ENCODE data around the gene MED4. TPM values are rescaled to one million over a fixed set of nuclear protein-coding genes. Genes with fewer than 3 reads are reported as not detected.
A peak's percentile ranks its signal among the peaks of the same experiment; 100 is the strongest.

MED4 gene
- total RNA-seq (10 to 100 TPM in 4 of 5 donors, 1 to 10 TPM in 1; 7.0 to 68.3 (median 25.9) TPM), polyA plus RNA-seq (10 to 100 TPM; 39.7 to 66.9 (median 51.1) TPM)
- long read RNA-seq, donor 1, transcript MED4-201 (7 exons, 2,022 nt): major isoform, 10 of 34 reads
- long read RNA-seq, donor 1, partial matches to known transcripts: 22 of 34 reads
- long read RNA-seq, donor 1, other reads (novel, unspliced or antisense): 0 of 34 reads
- long read RNA-seq, donor 2, transcript MED4-201 (7 exons, 2,022 nt): major isoform, 28 of 42 reads
- long read RNA-seq, donor 2, partial matches to known transcripts: 10 of 42 reads
- long read RNA-seq, donor 2, other reads (novel, unspliced or antisense): 0 of 42 reads
- long read RNA-seq, donor 3, transcript MED4-201 (7 exons, 2,022 nt): major isoform, 14 of 33 reads
- long read RNA-seq, donor 3, partial matches to known transcripts: 17 of 33 reads
- long read RNA-seq, donor 3, other reads (novel, unspliced or antisense): 0 of 33 reads
- long read RNA-seq, donor 4, partial matches to known transcripts: 0 of 4 reads
- long read RNA-seq, donor 4, other reads (novel, unspliced or antisense): 0 of 4 reads
- long read RNA-seq, donor 5, transcript MED4-201 (7 exons, 2,022 nt): major isoform, 13 of 57 reads
- long read RNA-seq, donor 5, transcript MED4-202 (7 exons, 931 nt): minor isoform, 6 of 57 reads
- long read RNA-seq, donor 5, partial matches to known transcripts: 33 of 57 reads
- long read RNA-seq, donor 5, other reads (novel, unspliced or antisense): 5 of 57 reads
- long read RNA-seq, donor 6, transcript MED4-201 (7 exons, 2,022 nt): major isoform, 50 of 2,276 reads
- long read RNA-seq, donor 6, transcript MED4-202 (7 exons, 931 nt): minor isoform, 11 of 2,276 reads
- long read RNA-seq, donor 6, partial matches to known transcripts: 2,196 of 2,276 reads
- long read RNA-seq, donor 6, other reads (novel, unspliced or antisense): 19 of 2,276 reads
- long read RNA-seq, donor 7, transcript MED4-202 (7 exons, 931 nt): minor isoform, 8 of 62 reads
- long read RNA-seq, donor 7, transcript MED4-201 (7 exons, 2,022 nt): major isoform, 11 of 62 reads
- long read RNA-seq, donor 7, partial matches to known transcripts: 43 of 62 reads
- long read RNA-seq, donor 7, other reads (novel, unspliced or antisense): 0 of 62 reads
- long read RNA-seq, donor 8, transcript MED4-201 (7 exons, 2,022 nt): major isoform, 19 of 40 reads
- long read RNA-seq, donor 8, partial matches to known transcripts: 20 of 40 reads
- long read RNA-seq, donor 8, other reads (novel, unspliced or antisense): 0 of 40 reads
- long read RNA-seq, donor 9, transcript MED4-201 (7 exons, 2,022 nt): major isoform, 12 of 44 reads
- long read RNA-seq, donor 9, partial matches to known transcripts: 29 of 44 reads
- long read RNA-seq, donor 9, other reads (novel, unspliced or antisense): 0 of 44 reads
- long read RNA-seq, donor 10, transcript MED4-201 (7 exons, 2,022 nt): major isoform, 7 of 15 reads
- long read RNA-seq, donor 10, partial matches to known transcripts: 6 of 15 reads
- long read RNA-seq, donor 10, other reads (novel, unspliced or antisense): 0 of 15 reads

- H3K27ac ChIP-seq: peak within 1 kb of the TSS; percentile 78 to 96 (median 86)
- no peaks in the 10 kb centered on the region for H3K36me3 ChIP-seq
- H3K9me3 ChIP-seq: no peaks in the 10 kb centered on the region
- peak; percentile 96 to 98 for DNase-seq
- intact Hi-C loops (cut with DNase I; ENCODE audit: low total_unique reads): loop anchor here (10.0 kb wide), 1 partner anchor 50 kb away; no protein-coding TSS in a partner anchor
- H3K4me3 ChIP-seq: peak within 1 kb of the TSS; percentile 75 to 100 (median 99)
- WGBS, 5 donors: 8 to 10% (median 9%) methylated on average over 45 to 54 of the region's 54 CpGs
- H3K4me1 ChIP-seq: peaks cover 12 to 62% (median 36%) of the 10 kb centered on the region in 4 donors
- TF ChIP-seq CTCF (IDR thresholded peaks at IDR 0.05) (peak in 6 of 7 experiments; percentile 90 to 100 (median 99)), POLR2A (IDR thresholded peaks at IDR 0.05) (peak in 1 of 4 donors; percentile 76), POLR2AphosphoS5 (IDR thresholded peaks at IDR 0.05) (peak; percentile 96 to 98 (median 98)), EP300 (IDR thresholded peaks at IDR 0.05) (no peak)
- no peaks in the 10 kb centered on the region for H3K27me3 ChIP-seq
Measured at GRCh38 chr13:48094781-48095502, at the start of gene MED4. TSS of gene MED4 (minus strand) at chr13:48095104. CDS start at chr13:48095078, 26 bp downstream.

- peak overlapping the region in 4 of 5 donors; percentile 18 to 72 (median 46) for H3K27ac ChIP-seq
- H3K4me1 ChIP-seq: peaks cover 0 to 14% (median 0%) of the 10 kb centered on the region in 4 donors
- intact Hi-C loops (cut with DNase I; ENCODE audit: low total_unique reads): no loop called here
- peak in 1 of 2 donors; percentile 75 for DNase-seq
- no peaks in the 10 kb centered on the region for H3K36me3 ChIP-seq
- no peaks in the 10 kb centered on the region for H3K9me3 ChIP-seq
- no peak for TF ChIP-seq CTCF (IDR thresholded peaks at IDR 0.05)
- no peak for TF ChIP-seq POLR2A (IDR thresholded peaks at IDR 0.05)
- no peak for TF ChIP-seq POLR2AphosphoS5 (IDR thresholded peaks at IDR 0.05)
- TF ChIP-seq EP300 (IDR thresholded peaks at IDR 0.05): no peak
- no peaks in the 10 kb centered on the region for H3K27me3 ChIP-seq
- WGBS, 5 donors: 62 to 80% (median 78%) methylated on average over 6 to 7 of the region's 7 CpGs
- no peak overlapping the region for H3K4me3 ChIP-seq
Measured at GRCh38 chr13:48144413-48145035, 49.6 kb upstream of the MED4 start.

GRCh38 chr13:48142436-48142835, 47.5 kb upstream of the MED4 start:
- Histone ChIP-seq H3K27me3 (no peaks in the 10 kb centered on the region), H3K36me3 (no peaks in the 10 kb centered on the region), H3K4me3 (no peak overlapping the region), H3K4me1 (peaks cover 0 to 14% (median 0%) of the 10 kb centered on the region in 4 donors), H3K27ac (no peak overlapping the region), H3K9me3 (no peaks in the 10 kb centered on the region)
- no peak for TF ChIP-seq EP300 (IDR thresholded peaks at IDR 0.05)
- TF ChIP-seq POLR2A (IDR thresholded peaks at IDR 0.05): no peak
- TF ChIP-seq POLR2AphosphoS5 (IDR thresholded peaks at IDR 0.05): no peak
- no peak for TF ChIP-seq CTCF (IDR thresholded peaks at IDR 0.05)
- intact Hi-C loops (cut with DNase I; ENCODE audit: low total_unique reads): no loop called here
- no peak for DNase-seq
- 64 to 89% (median 82%) methylated on average over 3 of the region's 3 CpGs for WGBS, 5 donors
